HG02973 (cell line): Measurements from ENCODE around the gene ADAM12.
"Not testable (repeated sequence)": the region's sequence is repeated elsewhere in the genome, so short reads cannot be mapped to it uniquely, and the experiment has no call there.

Experiments used
- ATAC-seq: cut with Tn5 transposase; IDR thresholded peaks from one replicate; pipeline ENCODE4 v1.9.1; 2021; ENCODE audit warnings: moderate library complexity; ENCODE audit not compliant: unreplicated experiment

ADAM12 gene

DNA sequence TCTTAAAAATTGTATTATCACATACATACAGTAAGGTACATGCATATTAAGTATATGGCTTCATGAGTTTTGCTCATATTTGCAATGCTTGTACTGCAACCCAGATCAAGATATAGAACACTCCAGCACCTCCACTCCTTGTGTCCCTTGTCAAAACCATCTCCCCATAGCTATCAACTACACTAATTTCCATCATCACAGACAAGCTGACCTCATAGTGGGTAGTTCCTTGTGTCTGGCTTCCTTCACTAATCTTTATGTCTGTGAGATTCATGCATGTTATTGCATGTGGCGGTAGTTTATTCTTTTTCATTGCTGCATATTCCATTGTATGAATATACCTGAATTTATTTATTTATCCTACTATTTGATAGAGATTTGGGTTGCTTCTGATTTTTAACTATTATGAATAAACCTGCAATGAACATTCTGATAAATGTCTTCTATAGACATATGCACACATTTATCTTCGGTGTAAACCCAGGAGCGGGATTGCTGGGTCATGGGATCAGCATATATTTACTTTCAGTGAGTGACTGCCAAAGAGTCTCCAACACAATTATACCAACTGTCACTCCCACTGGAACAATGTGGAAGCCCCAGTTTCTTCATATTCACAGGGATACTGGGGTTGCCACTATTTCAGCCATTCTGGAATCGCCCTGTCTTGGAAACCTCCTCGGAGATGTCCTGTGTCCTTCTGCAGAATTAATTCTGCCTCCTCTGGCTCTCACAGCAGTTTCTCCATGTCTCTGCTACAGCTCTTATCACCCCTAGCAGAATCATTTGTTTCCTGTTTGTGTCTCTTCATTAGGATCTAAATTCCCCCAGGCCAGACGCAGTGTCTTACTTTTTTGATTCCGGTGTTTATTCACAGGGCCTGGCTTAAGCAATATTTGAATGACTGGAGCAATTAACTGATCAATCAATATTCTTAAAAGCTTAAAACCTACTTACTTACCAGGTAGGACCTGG, 14.7 kb upstream of the ADAM12 start:
- ATAC-seq = no peak

DNA sequence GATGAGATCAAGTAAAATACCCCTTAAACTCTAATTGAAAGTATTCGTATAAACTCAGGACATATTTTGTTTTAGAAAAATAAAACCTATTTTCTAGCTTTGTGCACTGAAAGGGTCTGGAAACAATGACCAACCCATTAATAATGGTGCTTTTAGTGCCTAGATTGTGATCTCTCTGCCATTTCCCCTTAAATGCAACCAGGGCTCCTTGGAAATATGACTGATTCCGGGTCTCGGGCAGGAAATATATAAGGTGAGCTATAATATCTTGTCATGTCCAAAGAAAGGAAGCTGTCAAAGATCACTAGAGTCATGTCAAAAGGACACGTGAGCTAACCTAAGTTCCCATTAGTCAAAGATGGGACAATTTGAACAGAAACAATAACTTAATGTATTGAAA, 12.4 kb upstream of the ADAM12 start:
- ATAC-seq = no peak

DNA sequence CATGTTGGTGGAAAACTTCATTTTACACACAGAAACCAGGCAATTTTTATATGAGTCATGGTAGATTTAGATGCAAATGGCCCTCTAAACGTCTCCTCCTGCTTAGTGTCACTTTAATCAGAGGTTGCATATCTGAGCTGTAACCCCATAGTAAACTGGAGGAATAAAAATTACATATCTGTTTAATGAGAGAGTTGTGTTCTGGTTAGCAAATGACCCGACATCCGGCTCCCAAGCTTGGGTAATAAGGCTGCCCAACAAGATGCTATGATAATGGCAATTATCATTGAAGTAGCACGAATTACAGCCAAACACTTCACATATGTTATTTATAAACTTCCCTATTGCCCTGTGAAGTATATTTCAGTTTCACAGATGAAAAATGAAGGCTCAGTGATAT, 10.6 kb upstream of the ADAM12 start:
- ATAC-seq = no peak

DNA sequence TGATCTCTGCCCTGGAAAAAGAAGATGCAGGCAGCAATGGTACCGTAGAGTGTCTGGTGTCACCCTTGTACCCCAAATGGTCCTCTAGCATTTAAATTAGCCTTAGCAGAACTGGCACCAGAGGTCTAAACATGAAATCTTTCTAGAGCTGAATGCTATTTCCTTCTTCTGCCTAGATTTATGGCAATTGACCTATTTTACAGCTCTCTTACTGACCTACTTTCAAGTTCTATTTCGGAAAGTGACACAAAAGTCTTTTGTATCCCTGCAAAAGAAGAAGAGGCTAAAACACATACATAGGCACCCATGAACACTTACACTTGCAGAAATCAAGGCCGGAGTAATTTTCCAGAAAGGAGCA, 10.1 kb upstream of the ADAM12 start:
- no peak for ATAC-seq

DNA sequence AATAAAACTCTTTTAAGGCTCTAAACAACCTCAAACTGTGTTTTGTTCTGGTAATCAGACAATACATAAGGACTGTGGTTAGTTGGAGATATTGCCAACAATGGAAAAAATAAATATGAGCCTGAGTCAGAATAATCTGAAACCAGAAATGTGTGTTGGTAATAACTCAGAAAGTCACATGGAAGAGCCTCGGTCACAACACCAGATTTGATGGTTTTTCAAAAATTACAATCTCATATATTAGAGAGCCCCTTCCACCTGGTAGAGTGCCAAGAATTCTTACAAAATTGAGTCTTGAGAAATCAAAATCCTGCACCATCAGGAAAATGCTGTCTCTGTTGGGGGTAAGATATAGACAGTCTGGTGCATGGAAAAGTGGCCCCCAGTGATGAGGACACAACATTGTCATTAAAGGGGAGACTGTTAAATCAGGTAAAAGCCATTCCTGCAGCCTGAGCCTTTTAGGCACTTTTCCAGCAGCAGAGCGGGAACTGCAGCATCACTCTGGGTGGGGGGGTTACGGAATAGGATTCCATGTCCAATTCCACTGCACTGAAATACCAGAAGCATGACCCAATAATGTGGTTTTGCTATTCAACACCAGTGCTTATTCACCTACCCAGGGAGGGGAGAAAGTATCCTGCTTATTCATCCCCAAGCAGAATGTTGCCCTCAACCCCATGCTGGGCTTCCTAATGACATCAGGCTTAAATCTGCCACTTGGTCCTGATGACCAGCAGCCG, 9.5 kb upstream of the ADAM12 start:
- ATAC-seq = no peak

DNA sequence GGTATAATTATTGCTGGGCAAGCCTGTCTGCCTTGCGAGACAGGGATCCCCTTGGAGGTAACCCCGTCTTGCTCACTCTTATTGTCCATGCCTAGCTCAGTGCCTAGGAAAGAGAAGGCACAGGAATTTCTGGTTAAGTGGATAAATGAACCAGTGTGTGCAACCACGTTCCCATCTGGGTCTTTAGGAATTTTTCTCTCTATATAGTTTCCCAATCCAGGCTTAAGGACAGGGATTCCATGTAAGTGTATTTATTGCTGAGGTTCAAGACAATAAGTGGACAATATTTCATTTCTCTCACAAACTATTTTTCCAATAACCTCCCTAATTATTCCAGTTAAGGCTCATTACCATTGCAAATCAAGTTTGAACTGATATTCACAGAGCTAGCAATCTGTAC, 8.9 kb upstream of the ADAM12 start:
- ATAC-seq = no peak

DNA sequence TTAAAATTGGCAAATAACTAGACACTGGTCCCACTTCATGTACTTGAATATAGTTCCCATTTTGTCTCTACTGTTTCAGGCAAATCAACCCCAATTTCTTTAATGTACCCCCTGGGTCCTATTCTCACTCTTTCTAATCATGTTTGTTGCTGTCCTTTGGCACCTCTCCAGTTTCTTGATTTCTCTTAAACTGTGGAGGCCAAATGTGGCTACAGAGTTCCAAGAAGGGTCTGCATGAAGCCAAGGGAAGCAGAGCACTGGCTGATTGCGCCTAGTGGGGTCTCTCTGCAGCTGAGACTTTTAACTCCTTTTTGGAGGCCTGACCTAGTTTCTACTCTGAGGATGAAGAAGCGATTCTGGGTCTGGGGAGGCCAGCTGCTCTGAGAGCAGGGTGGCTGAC, 6.7 kb upstream of the ADAM12 start:
- no peak for ATAC-seq

DNA sequence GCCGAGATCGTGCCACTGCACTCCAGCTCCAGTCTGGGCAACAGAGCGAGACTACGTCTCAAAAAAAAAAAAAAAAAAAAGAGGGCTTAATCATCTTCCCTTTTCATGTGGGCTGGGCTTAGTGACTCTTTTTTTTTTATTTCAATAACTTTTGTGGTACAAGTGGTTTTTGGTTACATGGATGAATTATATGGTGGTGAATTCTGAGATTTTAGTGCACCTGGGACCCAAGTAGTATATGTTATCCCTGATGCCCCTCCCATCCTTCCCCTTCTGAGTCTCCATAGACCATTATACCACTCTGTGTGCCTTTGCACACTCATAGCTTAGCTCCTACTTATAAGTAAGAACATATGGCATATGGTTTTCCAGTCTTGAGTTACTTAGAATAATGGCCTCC, 4.8 kb upstream of the ADAM12 start:
- no peak for ATAC-seq

DNA sequence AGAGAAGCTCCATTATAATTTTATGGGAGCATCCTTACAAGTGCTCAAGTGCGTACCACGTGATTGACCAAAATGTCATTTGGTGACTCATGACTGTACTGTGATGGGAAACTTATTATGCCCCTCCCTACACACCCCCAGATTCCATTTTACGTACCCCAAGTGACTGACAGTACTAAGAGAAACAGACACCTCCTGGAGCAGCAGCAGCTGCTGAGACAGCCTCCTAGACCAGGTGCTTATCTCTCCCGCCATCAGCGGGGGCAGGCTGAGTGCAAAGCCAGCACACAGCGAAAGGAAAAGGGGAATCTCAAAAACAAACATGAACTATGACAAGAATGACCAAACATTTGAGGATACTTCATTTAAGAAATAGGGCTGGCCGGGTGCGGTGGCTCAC, 4.2 kb upstream of the ADAM12 start:
- ATAC-seq = no peak

DNA sequence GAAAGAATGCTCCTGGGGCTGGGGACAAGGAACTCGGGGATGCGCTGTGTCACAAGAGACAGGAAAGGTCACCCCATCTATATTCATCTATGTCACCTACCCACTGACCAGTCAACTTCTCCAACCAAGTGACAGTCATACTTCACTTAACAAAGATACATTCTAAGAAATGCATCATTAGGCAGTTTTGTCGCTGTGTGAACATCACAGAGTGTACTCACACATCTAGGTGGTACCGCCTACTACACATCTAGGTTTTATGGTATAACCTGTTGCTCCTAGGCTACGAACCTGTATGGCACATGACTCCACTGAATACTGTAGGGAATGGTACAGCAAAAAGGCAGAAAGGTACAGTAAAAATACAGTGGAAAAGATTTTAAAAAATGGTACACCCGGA, 3.8 kb upstream of the ADAM12 start:
- ATAC-seq = no peak

DNA sequence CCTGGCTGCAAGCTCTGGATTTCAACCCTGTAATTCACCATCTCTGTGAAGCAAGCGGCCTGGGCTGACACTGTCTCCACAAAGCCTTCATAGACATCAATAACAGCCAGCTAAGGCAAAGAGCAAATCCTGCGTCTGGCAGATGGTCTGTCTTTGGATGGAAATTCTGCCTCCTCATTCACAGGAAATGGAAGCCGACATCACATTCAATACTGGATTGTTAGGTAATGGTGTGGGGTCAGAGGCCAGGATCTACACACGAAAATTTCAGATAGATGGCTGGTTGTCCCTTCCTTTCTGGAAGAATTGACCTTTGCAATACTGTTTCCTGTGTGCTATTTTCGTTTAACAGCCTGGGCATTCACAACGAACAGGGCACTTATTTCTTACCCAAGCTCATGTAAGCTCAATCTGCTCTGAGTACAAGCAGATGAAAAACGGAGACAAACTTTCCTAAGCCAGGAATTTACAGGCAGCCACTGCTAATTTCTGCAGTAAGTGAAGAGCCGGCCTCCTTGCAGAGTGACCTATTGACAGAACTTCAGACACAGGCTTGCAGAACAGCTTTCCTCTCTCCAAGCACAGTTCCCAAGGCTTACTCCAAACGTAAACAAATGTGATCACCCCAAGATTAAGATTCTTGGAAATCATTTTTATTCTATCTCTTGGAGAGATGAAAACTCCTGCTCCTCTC, 3.1 kb upstream of the ADAM12 start:
- ATAC-seq = no peak

DNA sequence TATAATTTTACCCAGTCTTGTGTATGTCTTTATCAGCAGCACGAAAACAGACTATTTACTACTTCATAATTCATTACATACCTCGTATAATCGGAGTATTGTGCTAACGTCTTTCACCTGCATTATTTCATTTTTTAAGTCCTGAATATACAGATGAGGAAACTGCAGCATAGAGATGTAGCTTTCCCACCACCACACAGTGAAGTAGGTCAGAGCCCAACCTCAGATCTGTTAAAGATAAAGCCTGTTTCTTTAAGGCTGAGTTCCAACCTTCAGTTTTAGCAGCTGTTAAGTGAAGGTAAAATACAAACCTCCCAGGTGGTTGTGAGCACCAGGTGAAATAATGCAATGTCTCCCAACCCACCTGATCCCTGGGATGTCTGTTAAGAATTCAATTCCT, 2.0 kb upstream of the ADAM12 start:
- ATAC-seq = no peak

DNA sequence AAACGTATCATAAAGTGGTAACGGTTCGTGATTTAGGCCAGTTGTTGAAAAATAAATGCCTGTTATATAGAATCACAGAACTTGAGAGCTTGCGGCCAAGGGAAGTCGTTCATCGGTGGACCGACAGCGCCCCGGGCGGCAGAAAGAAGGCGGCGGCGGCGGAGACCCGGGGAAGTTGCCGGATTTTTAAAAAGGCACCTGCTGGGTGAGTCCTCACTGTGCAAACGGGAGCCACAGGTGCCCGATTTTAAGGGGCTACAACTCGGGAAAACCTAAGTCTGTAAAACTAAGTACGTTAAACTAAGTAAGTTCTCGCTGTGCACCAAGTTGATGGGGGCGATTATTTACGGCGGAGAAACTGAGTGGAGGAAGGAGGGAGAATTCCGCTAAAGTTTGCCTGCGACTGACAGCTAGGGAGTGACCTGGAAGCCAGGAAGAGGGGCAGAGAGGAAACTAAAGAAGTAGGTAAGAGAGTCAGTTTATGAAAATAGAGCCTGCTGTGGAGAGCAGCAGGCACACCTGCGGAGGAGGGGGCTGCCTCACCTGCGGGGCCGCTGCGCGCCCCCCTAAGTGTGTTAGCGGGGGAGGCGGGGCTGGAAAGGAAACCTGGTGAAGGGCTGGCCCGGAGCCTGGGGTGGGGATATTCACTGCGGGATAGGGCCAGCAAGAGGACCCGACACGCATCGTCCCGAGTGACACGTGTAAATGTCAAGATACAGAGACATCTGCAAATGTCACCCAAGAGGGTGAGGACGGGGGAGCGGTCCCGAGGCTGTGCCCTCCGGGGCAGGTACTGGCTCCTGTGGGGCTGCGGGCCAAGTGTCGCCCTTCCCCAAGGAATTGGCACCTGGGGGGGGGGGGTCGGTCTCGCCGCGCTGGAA, 996 bp downstream of the ADAM12 start:
- no peak for ATAC-seq

DNA sequence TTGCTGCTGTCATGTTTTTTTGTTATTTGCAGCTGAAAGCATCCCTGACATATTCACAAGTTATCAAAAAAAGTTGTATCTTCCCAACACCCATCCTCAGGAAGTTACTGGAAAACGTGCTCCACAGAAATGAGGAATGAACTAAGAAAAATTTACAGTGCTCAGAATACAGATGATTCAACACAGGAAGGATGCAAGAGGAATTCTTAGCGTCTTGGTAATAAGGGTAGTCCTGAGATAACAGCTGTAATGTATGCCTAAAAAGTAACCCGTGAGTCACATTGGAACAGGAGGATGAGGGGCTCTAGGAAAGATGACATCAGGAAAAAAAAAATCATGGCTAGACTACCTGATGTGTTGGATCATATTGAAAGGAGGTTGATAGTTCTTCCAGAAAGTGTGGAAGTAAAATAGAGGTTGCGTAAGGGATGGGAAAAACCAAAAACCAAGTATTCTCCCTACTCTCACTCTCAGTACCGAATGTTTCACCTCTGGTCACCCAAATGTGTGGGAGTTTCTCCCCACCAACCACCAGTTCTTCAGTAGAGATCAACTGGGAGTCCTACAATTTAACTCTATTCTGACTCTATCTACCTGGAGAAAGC, 3.9 kb downstream of the ADAM12 start:
- ATAC-seq = no peak

DNA sequence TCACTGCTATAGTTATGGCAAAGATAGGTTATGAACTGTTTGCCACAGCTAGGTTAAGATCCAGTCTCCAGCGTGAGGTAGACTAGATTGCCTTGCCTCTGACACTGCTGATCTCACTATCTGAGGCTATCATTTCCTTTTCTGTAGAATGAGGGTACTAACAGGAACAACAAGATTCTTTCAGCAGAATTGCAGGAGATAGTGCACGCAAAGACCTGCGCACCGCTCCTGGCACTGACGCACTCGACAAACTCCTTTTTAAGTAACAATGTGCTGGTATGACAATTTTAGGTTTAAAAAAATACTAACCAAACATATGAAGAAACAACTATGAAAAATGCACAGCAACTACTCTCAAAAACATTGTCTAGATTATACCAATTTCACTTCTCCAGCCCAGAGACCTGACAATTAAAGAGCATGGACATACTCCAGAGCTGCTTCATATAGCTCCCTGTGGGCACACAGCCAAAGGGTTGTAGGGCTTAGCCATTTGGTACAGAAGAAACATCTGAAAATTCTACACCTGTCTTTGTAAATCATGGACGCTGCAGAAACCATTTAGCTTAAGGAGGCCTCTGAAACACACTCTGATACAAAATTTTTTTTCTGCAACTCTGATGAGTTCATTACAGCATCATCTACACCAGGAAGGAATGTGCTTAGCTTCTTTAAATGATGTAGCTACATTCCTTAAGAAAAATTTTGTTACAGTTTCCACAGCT, 7.8 kb downstream of the ADAM12 start:
- no peak for ATAC-seq

DNA sequence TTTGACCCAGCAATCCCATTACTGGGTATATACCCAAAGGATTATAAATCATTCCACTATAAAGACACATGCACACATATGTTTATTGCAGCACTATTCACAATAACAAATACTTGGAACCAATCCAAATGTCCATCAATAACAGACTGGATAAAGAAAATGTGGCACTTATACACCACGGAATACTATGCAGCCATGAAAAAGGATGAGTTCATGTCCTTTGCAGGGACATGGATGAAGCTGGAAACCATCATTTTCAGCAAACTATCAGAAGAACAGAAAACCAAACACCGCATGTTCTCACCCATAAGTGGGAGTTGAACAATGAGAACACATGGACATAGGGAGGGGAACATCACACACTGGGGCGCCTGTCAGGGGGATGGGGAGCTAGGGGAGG, 9.1 kb downstream of the ADAM12 start:
- ATAC-seq = not testable (repeated sequence)

DNA sequence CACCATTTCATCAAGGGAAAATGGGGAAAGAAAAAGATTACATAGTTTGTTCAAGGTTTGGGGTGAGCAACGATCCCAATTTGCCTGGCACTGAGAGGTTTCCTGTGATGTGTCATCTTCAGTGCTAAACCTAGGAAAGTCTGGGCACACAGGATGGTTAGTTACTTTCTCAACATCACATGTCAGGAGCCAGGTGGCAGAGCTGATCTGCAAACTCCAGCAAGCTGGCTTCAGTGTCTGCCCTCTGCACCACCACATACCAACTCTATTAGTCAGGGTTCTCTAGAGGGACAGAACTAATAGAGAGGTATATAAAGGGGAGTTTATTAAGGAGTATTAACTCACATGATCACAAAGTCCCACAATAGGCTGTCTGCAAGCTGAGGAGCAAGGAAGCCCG, 11.3 kb downstream of the ADAM12 start:
- ATAC-seq = no peak

DNA sequence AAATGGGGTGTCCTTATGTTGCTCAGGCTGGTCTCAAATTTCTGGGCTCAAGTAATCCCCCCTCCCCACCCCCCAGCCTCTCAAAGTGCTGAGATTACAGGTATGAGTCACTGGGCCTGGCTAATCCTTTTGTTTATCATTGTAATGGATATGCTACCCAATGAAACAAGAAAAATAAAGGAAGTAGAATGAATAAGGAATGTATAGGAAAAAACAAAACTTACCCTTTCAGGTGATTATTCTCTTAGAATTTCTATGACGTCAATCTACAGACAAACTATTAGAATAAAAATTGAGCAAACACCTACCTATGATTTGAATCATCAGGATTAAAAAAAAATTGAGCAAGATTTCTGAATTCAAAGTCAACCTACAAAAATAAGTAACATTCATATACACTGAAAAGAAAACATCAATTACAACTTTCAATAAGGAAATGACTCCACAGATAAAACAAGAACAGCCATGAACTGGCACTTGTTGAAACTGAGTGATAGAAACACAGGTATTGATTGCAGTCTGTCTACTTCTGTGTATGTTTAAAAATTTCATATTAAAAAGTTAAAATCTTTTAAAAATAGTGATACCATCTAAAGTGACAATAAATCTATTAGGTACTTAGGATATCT, 12.2 kb downstream of the ADAM12 start:
- ATAC-seq = no peak

DNA sequence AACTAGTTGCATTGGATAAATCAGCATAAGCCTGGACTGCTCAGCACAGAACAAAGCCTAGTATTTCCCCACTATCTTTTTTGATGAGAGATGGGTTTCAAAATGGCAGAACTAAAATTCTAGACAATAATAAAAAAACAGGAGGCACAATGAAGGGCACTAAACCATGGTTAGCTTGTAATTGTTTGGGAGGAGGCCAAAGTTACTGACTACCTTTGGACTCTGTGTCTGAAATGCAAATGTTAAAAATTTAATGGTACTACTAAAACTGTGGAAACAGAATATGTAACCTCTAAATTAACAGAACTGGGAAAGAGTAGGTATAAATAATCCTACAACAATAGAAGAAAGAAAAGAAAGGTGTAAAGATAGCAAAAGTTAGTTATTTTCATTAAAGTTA, 13.0 kb downstream of the ADAM12 start:
- ATAC-seq = no peak
